Epithelial cell of esophagus (primary cell): ENCODE measurements around the gene RPS6KC1.
"Not testable (repeated sequence)": the region's sequence is repeated elsewhere in the genome, so short reads cannot be mapped to it uniquely, and the experiment has no call there.

Experiments
- DNase-seq: peaks from one replicate; pipeline ENCODE4 v3.0.0; 2010; ENCODE audit warnings: low read depth
- H3K4me3 ChIP-seq: 2 replicates; pipeline ENCODE4 v1.5.1; 2011; ENCODE audit warnings: mild to moderate bottlenecking, low read length, control low read depth
- TF ChIP-seq, protein P1 (sequence below): IDR thresholded peaks from 2 replicates; pipeline ENCODE4 v1.5.1; 2011; ENCODE audit warnings: low read depth, mild to moderate bottlenecking, low read length, control low read depth, inconsistent platforms; ENCODE audit not compliant: insufficient read depth; ENCODE audit errors: missing control alignments

RPS6KC1 gene

GRCh38 chr1:213136190-213136917 lies 85.3 kb downstream of the RPS6KC1 start:
- no peak overlapping the region for H3K4me3 ChIP-seq
- no peak for DNase-seq
- TF ChIP-seq, protein P1, sequence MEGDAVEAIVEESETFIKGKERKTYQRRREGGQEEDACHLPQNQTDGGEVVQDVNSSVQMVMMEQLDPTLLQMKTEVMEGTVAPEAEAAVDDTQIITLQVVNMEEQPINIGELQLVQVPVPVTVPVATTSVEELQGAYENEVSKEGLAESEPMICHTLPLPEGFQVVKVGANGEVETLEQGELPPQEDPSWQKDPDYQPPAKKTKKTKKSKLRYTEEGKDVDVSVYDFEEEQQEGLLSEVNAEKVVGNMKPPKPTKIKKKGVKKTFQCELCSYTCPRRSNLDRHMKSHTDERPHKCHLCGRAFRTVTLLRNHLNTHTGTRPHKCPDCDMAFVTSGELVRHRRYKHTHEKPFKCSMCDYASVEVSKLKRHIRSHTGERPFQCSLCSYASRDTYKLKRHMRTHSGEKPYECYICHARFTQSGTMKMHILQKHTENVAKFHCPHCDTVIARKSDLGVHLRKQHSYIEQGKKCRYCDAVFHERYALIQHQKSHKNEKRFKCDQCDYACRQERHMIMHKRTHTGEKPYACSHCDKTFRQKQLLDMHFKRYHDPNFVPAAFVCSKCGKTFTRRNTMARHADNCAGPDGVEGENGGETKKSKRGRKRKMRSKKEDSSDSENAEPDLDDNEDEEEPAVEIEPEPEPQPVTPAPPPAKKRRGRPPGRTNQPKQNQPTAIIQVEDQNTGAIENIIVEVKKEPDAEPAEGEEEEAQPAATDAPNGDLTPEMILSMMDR, result no peak

- H3K4me3 ChIP-seq, result no peak overlapping the region
- DNase-seq, result no peak
- TF ChIP-seq, protein P1, result no peak
Observed at GRCh38 chr1:213138391-213138790, 87.3 kb downstream of the RPS6KC1 start.

DNA sequence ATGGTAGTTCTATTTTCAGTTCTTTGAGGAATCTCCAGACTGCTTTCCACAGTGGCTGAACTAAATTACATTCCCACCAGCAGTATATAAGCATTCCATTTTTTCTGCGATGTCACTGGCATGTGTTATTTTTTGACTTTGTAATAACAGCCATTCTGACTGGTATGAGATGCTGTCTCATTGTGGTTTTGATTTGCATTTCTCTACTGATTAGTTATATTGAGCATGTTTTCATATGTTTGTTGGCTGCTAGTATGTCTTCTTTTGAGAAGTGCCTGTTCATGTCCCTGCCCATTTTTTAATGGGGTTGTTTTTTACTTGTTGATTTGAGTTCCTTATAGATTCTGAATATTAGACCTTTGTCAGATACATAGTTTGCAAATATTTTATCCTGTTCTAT lies 87.9 kb downstream of the RPS6KC1 start:
- H3K4me3 ChIP-seq, result no peak overlapping the region
- DNase-seq, result no peak
- TF ChIP-seq, protein P1, result no peak

- no peak overlapping the region for H3K4me3 ChIP-seq
- TF ChIP-seq, protein P1, result no peak
- DNase-seq, result no peak
Observed at GRCh38 chr1:213148905-213149304, 97.9 kb downstream of the RPS6KC1 start.

DNA sequence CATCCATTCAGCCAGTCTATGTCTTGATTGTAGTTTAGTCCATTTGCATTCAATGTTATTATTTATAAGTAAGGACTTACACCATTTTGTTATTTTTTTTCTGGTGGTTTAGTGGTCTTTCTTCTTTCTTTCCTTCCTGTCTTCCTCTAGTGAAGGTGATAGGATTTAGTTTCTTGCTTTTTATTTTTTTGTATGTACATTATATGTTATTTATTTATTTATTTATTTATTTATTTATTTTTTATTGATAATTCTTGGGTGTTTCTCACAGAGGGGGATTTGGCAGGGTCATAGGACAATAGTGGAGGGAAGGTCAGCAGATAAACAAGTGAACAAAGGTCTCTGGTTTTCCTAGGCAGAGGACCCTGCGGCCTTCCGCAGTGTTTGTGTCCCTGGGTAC lies 99.0 kb downstream of the RPS6KC1 start:
- DNase-seq, H3K4me3 ChIP-seq: not testable (repeated sequence)

DNA sequence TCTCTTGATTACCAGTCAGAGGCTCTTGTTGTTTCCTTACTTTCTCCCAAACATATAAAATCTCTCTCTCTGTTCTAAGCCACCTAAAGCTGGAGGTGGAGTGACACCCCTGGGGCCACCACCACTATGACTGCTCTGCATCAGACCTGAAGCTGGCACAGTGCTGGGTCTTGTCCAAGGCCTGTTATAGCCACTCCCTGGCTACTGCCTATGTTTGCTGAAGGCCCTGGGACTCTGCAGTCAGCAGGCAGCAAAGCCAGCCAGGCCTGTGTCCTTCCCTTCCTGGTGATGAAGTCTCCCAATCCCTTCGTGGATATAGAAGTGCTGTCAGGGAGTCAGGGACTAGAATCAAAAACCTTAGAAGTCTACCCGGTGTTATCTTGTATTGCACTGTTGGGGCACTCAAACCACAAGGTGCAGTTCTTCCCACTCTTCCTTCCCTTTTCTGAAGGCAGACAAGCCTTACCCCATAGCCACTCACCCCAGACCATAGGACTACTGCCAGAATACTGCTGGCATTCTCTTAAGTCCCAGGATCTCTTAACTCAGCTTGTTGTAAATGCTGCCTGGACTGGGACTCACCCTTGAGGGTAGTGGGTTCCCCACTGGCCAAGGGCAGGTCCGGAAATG lies 103.1 kb downstream of the RPS6KC1 start:
- TF ChIP-seq, protein P1, result no peak
- no peak overlapping the region for H3K4me3 ChIP-seq
- peak; percentile 4 for DNase-seq

- DNase-seq, result no peak
Observed at GRCh38 chr1:213159376-213159775, 108.3 kb downstream of the RPS6KC1 start.

DNA sequence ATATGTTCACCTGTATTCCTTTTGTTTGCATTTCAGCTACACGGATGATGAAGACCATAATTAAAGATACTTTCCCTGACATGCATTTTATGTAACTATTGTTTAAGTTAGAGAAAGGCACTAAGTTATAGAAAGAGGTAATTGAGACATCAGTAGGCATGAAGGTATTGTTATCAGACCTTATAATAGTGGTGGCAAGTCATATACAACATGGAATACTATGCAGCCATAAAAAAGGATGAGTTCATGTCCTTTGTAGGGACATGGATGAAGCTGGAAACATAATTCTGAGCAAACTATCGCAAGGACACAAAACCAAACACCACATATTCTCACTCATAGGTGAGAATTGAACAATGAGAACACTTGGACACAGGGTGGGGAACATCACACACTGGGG lies 109.4 kb downstream of the RPS6KC1 start:
- not testable (repeated sequence) for DNase-seq, H3K4me3 ChIP-seq

More at GRCh38 chr1:213159376-213159775, 108.3 kb downstream of the RPS6KC1 start:
- H3K4me3 ChIP-seq, result no peak overlapping the region
- TF ChIP-seq, protein P1, result no peak
